Right lobe of liver (tissue), 6 donors: ENCODE measurements around the gene PAK5. TPM values are rescaled to one million over a fixed set of nuclear protein-coding genes. Genes with fewer than 3 reads are reported as not detected.

Experiments
- ATAC-seq, 4 donors: fragments of 200-7000 bp; cut with Tn5 transposase; one replicate each; pipeline ENCODE4 v1.9.1; 2020; ENCODE audit warnings: mild to moderate bottlenecking in 4 of 4, moderate library complexity in 4 of 4
- DNase-seq, 3 donors: peaks; one replicate each; pipeline ENCODE4 v3.0.0-alpha.2; 2020
- H3K27ac ChIP-seq, 3 donors: fragments of 200-600 bp; one replicate each; pipeline ENCODE4 v1.8.0; 2022
- H3K27me3 ChIP-seq, 2 donors: fragments of 200-600 bp; one replicate each; pipeline ENCODE4 v1.8.0; 2022
- H3K36me3 ChIP-seq, 4 donors: fragments of 200-600 bp; sonication (generic) in 1 of 4; one replicate each; pipeline versions ENCODE4 v1.5.1 to v1.8.0; 2017 to 2022; ENCODE audit warnings: control low read depth in 1 of 4
- H3K4me1 ChIP-seq, 4 donors: fragments of 200-600 bp; sonication (generic) in 1 of 4; one replicate each; pipeline versions ENCODE4 v1.5.1 to v1.8.0; 2017 to 2022; ENCODE audit warnings: control low read depth in 1 of 4
- H3K4me3 ChIP-seq, 3 donors: fragments of 200-600 bp; one replicate each; pipeline ENCODE4 v1.8.0; 2022
- H3K9me3 ChIP-seq, 4 donors: fragments of 200-600 bp; sonication (generic) in 1 of 4; one replicate each; pipeline versions ENCODE4 v1.5.1 to v1.8.0; 2017 to 2022; ENCODE audit warnings: control low read depth in 1 of 4
- CTCF ChIP-seq, 4 donors: fragments of 200-600 bp in 3 of 4; fragments of 450-650 bp in 1 of 4; IDR thresholded peaks; one replicate each; pipeline versions ENCODE4 v1.5.1 to v1.8.0; 2016 to 2022; ENCODE audit warnings: antibody characterized with exemption in 4 of 4, mild to moderate bottlenecking in 2 of 4
- POLR2A ChIP-seq: fragments of 450-650 bp; IDR thresholded peaks from one replicate; pipeline ENCODE4 v1.6.1; 2017; ENCODE audit warnings: antibody characterized with exemption, mild to moderate bottlenecking
- WGBS: methylation state at CpG from one replicate; pipeline ENCODE4 v1.1.6; 2018; ENCODE audit warnings: low coverage, low lambda C conversion rate; ENCODE audit not compliant: insufficient coverage; ENCODE audit errors: missing lambda C conversion rate; 5-methylcytosine and 5-hydroxymethylcytosine counted together
- intact Hi-C, 2 donors: fragments of 100-400 bp; cut with DNase I; formaldehyde crosslinking; loops; one replicate each; pipeline versions ENCODE4 v1.11.2 to v1.14.1; 2022
- total RNA-seq, 6 experiments: library from RNA; depleted of rRNA in 2 of 6; stranded (reverse); fragments of >200 nt in 2 of 6; fragmentation: NEBNext Ultra II Directional in 3 of 6; extraction: Animal tissue kit (Norgen Biotek cat#: 25700) in 3 of 6; gene quantifications; one replicate each; pipeline versions ENCODE4 v1.1.0 to v1.2.4, GENCODE V29; 2016 to 2023
- donor health status: DM: no; HTN: yes; CAD: no.
- donor health status: DM: no; HTN: no; CAD: no.
- donor health status: DM: no; HTN: no; CAD: no.
- donor health status: DM: no; HTN: yes; CAD: no.
- donor health status: DM: no; HTN: yes; CAD: no.

Gene PAK5
- total RNA-seq, 6 experiments from 2014 or later, result 0.05 to 0.07 TPM; not detected in 4

- H3K27me3 ChIP-seq, result no peaks in the 10 kb centered on the region
- intact Hi-C loops, result no loop called here
- ATAC-seq (no peak), DNase-seq (no peak)
- TF ChIP-seq CTCF (IDR thresholded peaks at IDR 0.05), result no peak
- TF ChIP-seq POLR2A, result no peak
- no peaks in the 10 kb centered on the region for H3K9me3 ChIP-seq
- no peaks in the 10 kb centered on the region for H3K4me1 ChIP-seq
- H3K36me3 ChIP-seq, result no peaks in the 10 kb centered on the region
- H3K4me3 ChIP-seq, result no peak overlapping the region
- no peak overlapping the region for H3K27ac ChIP-seq
- WGBS, result 36% methylated on average over 4 of the region's 4 CpGs
Observed at GRCh38 chr20:9532069-9532838, 306.6 kb downstream of the PAK5 start.

GRCh38 chr20:9531581-9531980, 307.3 kb downstream of the PAK5 start:
- 63% methylated on average over 2 of the region's 2 CpGs for WGBS
- no peak overlapping the region for H3K4me3 ChIP-seq
- no peaks in the 10 kb centered on the region for H3K27me3 ChIP-seq
- TF ChIP-seq POLR2A (no peak), CTCF (IDR thresholded peaks at IDR 0.05) (no peak)
- no peaks in the 10 kb centered on the region for H3K4me1 ChIP-seq
- no peaks in the 10 kb centered on the region for H3K36me3 ChIP-seq
- intact Hi-C loops, result no loop called here
- no peak overlapping the region for H3K27ac ChIP-seq
- no peak for DNase-seq
- H3K9me3 ChIP-seq, result no peaks in the 10 kb centered on the region
- no peak for ATAC-seq

DNA sequence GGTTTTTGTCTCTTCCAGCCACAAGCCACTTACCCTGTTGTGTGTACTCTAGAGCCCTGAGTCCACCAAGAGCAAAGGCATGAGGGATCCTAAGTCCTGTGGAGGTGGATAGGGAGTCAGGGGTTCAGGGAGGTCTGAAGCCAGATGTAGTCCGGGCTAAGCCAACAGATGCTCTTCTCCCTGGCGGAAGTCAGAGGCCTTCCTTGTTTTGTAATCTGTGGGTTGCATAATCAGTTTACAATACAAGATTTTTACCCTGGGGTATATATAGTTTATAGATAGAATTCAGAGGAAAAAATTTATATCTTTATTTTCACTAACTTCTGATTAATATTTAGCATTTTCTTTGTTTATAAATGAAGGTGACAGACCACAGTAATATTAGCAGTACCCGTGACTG, 315.2 kb downstream of the PAK5 start:
- Histone ChIP-seq H3K4me3 (no peak overlapping the region), H3K27me3 (no peaks in the 10 kb centered on the region), H3K27ac (no peak overlapping the region), H3K4me1 (no peaks in the 10 kb centered on the region), H3K36me3 (no peaks in the 10 kb centered on the region), H3K9me3 (no peaks in the 10 kb centered on the region)
- ATAC-seq (no peak), DNase-seq (no peak)
- TF ChIP-seq CTCF (IDR thresholded peaks at IDR 0.05) (no peak), POLR2A (no peak)
- 52% methylated on average over 3 of the region's 3 CpGs for WGBS
- intact Hi-C loops, result no loop called here

- H3K4me1 ChIP-seq, result no peaks in the 10 kb centered on the region
- H3K4me3 ChIP-seq, result no peak overlapping the region
- no peak overlapping the region for H3K27ac ChIP-seq
- no peak for DNase-seq
- intact Hi-C loops, result no loop called here
- no peaks in the 10 kb centered on the region for H3K36me3 ChIP-seq
- TF ChIP-seq POLR2A, result no peak
- no peak for TF ChIP-seq CTCF (IDR thresholded peaks at IDR 0.05)
- no peaks in the 10 kb centered on the region for H3K9me3 ChIP-seq
- ATAC-seq, result no peak
- 38% methylated on average over 4 of the region's 4 CpGs for WGBS
- H3K27me3 ChIP-seq, result no peaks in the 10 kb centered on the region
Observed at GRCh38 chr20:9520086-9520485, 318.8 kb downstream of the PAK5 start.
